Endothelial cell of umbilical vein (primary cell): ENCODE data around the gene ABCC1.

Experiments used
- EZH2 ChIP-seq: IDR thresholded peaks from 2 replicates; pipeline ENCODE4 v1.6.1; 2012; ENCODE audit warnings: borderline replicate concordance, low read depth, mild to moderate bottlenecking, moderate library complexity, low read length, inconsistent platforms; ENCODE audit not compliant: severe bottlenecking
- FOS ChIP-seq: IDR thresholded peaks from 2 replicates; pipeline ENCODE4 v1.6.1; 2011; ENCODE audit warnings: mild to moderate bottlenecking, low read length, moderate library complexity, borderline replicate concordance; ENCODE audit not compliant: insufficient read depth
- GATA2 ChIP-seq: IDR thresholded peaks from 2 replicates; pipeline ENCODE4 v1.7.0; 2011; ENCODE audit warnings: low read depth, mild to moderate bottlenecking, moderate library complexity, mixed read lengths, low read length; ENCODE audit not compliant: insufficient read length, insufficient read depth
- POLR2A ChIP-seq: IDR thresholded peaks from 2 replicates; pipeline ENCODE4 v1.6.1; 2012; ENCODE audit warnings: low read depth, mild to moderate bottlenecking, control low read depth, low read length
- TF ChIP-seq, protein P1 (sequence below), 2 donors: IDR thresholded peaks; 1 replicate in 1 of 2; 2 replicates in 1 of 2; pipeline ENCODE4 v1.5.1; 2011; ENCODE audit warnings: low read length in 2 of 2, mild to moderate bottlenecking in 2 of 2, moderate library complexity in 2 of 2, control low read depth in 1 of 2, inconsistent platforms in 1 of 2, low read depth in 1 of 2; ENCODE audit not compliant: insufficient read depth in 1 of 2; ENCODE audit errors: extremely low read depth in 1 of 2
- TF ChIP-seq, protein P2 (sequence below): IDR thresholded peaks from 2 replicates; pipeline ENCODE4 v1.6.1; 2011; ENCODE audit not compliant: insufficient read depth, insufficient read length

DNA sequence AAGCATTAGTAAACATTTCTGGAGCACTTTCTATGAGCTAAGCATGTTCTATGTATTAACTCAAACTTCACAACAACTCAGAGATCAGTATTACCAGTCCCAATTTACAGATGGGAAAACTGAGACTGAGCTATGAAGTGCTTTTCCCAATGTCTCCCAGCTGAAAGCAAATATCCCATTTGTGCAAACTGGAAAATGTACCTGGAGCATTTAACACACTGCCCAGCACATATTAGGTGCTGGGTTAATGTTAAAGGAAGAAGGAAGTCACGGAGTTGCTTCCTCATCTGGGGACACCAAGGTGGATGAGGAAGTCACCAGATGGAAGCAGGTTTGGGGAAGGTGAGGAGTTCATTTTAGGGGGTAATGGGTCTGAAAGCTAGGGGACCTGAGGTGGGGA is 207.8 kb downstream of the ABCC1 start:
- TF ChIP-seq, protein P1, sequence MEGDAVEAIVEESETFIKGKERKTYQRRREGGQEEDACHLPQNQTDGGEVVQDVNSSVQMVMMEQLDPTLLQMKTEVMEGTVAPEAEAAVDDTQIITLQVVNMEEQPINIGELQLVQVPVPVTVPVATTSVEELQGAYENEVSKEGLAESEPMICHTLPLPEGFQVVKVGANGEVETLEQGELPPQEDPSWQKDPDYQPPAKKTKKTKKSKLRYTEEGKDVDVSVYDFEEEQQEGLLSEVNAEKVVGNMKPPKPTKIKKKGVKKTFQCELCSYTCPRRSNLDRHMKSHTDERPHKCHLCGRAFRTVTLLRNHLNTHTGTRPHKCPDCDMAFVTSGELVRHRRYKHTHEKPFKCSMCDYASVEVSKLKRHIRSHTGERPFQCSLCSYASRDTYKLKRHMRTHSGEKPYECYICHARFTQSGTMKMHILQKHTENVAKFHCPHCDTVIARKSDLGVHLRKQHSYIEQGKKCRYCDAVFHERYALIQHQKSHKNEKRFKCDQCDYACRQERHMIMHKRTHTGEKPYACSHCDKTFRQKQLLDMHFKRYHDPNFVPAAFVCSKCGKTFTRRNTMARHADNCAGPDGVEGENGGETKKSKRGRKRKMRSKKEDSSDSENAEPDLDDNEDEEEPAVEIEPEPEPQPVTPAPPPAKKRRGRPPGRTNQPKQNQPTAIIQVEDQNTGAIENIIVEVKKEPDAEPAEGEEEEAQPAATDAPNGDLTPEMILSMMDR (IDR thresholded peaks at IDR 0.05; ENCODE audit: extremely low read depth in 1 of 2, insufficient read depth in 1 of 2, low read depth in 1 of 2, low read length in 2 of 2), result no peak
- TF ChIP-seq, protein P2, sequence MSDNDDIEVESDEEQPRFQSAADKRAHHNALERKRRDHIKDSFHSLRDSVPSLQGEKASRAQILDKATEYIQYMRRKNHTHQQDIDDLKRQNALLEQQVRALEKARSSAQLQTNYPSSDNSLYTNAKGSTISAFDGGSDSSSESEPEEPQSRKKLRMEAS, result no peak
- TF ChIP-seq POLR2A (no peak), FOS (no peak), GATA2 (no peak), EZH2 (no peak)
